HG03139 (cell line): Measurements from ENCODE around the gene DCLK1.

ENCODE experiments used
- ATAC-seq: cut with Tn5 transposase; IDR thresholded peaks from one replicate; pipeline ENCODE4 v1.9.1; 2021; ENCODE audit not compliant: unreplicated experiment

The DCLK1 gene

GRCh38 chr13:36051082-36051481, 80.1 kb downstream of the DCLK1 start:
- ATAC-seq = no peak

GRCh38 chr13:36046672-36047071, 84.5 kb downstream of the DCLK1 start:
- ATAC-seq = no peak

GRCh38 chr13:36038785-36039555, 92.2 kb downstream of the DCLK1 start:
- no peak for ATAC-seq

GRCh38 chr13:36033035-36033434, 98.1 kb downstream of the DCLK1 start:
- ATAC-seq = no peak

- no peak for ATAC-seq
These were observed 99.7 kb downstream of the DCLK1 start for GRCh38 chr13:36031490-36031889.

GRCh38 chr13:36030670-36031331, 100.4 kb downstream of the DCLK1 start:
- ATAC-seq = no peak

GRCh38 chr13:36029166-36029565, 102.0 kb downstream of the DCLK1 start:
- ATAC-seq = no peak

- no peak for ATAC-seq
These were observed 102.7 kb downstream of the DCLK1 start for GRCh38 chr13:36028359-36029025.

- ATAC-seq = no peak
These were observed 104.7 kb downstream of the DCLK1 start for GRCh38 chr13:36026531-36026930.

GRCh38 chr13:36014763-36015162, 116.4 kb downstream of the DCLK1 start:
- no peak for ATAC-seq

- ATAC-seq = no peak
These were observed 124.1 kb downstream of the DCLK1 start for GRCh38 chr13:36006894-36007675.

- no peak for ATAC-seq
These were observed 124.8 kb downstream of the DCLK1 start for GRCh38 chr13:36006347-36006746.

- ATAC-seq = no peak
These were observed 129.6 kb downstream of the DCLK1 start for GRCh38 chr13:36001561-36001960.

- no peak for ATAC-seq
These were observed 131.2 kb downstream of the DCLK1 start for GRCh38 chr13:36000028-36000427.

GRCh38 chr13:35996360-35996759, 134.8 kb downstream of the DCLK1 start:
- no peak for ATAC-seq

GRCh38 chr13:35995136-35995535, 136.0 kb downstream of the DCLK1 start:
- ATAC-seq = no peak

- no peak for ATAC-seq
These were observed 136.8 kb downstream of the DCLK1 start for GRCh38 chr13:35994131-35994966.

GRCh38 chr13:35993686-35994085, 137.5 kb downstream of the DCLK1 start:
- no peak for ATAC-seq

- no peak for ATAC-seq
These were observed 138.2 kb downstream of the DCLK1 start for GRCh38 chr13:35992964-35993363.

- ATAC-seq = no peak
These were observed 141.0 kb downstream of the DCLK1 start for GRCh38 chr13:35990196-35990595.
